GM19025 (cell line): ENCODE measurements around the gene HPGDS.
"Not testable (repeated sequence)": the region's sequence is repeated elsewhere in the genome, so short reads cannot be mapped to it uniquely, and the experiment has no call there.

Experiments used
- ATAC-seq: cut with Tn5 transposase; IDR thresholded peaks from one replicate; pipeline ENCODE4 v1.9.1; 2021; ENCODE audit warnings: mild to moderate bottlenecking, low read depth, moderate library complexity; ENCODE audit not compliant: unreplicated experiment

Gene HPGDS

GRCh38 chr4:94332983-94333590, 9.5 kb downstream of the HPGDS start:
- ATAC-seq = no peak

DNA sequence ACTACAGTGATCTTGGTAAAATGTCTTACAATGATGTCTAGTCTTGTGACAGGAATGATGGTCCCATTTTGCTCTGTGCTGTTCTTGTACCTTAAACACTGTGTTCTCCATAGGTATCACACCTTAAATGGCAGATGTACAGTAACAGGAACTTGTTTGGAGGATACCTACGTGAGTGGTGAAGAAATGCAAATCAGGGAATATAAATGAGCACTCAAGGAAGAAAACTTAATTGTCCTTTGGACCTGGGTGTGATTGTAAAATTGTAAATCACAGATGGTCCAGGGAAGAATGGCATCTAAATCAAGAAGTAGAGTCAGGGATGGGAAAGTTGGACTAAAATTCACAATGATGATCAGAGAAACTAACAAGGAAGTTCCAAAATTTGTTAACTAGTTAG, 12.7 kb downstream of the HPGDS start:
- no peak for ATAC-seq

DNA sequence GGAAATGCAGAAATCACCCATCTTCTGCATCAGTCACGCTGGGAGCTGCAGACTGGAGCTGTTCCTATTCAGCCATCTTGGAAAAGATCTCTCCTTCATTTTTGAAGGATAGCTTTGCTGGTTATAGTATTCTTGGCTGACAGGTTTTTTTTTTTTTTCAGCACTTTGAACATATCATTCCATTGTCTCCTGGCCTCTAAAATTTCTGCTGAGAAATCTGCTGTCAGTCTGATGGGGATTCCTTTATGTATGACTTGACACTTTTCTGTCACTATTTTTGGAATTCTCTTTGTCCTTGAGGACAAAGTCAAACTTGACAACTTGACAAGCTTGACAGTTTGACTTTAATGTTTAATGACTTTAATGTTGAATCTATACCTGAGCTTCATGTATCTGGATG, 16.8 kb downstream of the HPGDS start:
- no peak for ATAC-seq

DNA sequence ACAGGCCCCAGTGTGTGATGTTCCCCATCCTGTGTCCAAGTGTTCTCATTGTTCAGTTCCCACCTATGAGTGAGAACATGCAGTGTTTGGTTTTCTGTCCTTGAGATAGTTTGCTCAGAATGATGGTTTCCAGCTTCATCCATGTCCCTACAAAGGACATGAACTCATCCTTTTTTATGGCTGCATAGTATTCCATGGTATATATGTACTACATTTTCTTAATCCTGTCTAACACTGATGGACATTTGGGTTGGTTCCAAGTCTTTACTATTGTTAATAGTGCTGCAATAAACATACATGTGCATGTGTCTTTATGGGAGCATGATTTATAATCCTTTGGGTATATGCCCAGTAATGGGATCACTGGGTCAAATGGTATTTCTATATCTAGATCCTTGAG, 22.7 kb downstream of the HPGDS start:
- not testable (repeated sequence) for ATAC-seq

GRCh38 chr4:94307231-94307871, 35.3 kb downstream of the HPGDS start:
- no peak for ATAC-seq

- ATAC-seq = no peak
Measured at GRCh38 chr4:94306713-94307112, 35.9 kb downstream of the HPGDS start.

- no peak for ATAC-seq
Measured at GRCh38 chr4:94305466-94306225, 37.0 kb downstream of the HPGDS start.

DNA sequence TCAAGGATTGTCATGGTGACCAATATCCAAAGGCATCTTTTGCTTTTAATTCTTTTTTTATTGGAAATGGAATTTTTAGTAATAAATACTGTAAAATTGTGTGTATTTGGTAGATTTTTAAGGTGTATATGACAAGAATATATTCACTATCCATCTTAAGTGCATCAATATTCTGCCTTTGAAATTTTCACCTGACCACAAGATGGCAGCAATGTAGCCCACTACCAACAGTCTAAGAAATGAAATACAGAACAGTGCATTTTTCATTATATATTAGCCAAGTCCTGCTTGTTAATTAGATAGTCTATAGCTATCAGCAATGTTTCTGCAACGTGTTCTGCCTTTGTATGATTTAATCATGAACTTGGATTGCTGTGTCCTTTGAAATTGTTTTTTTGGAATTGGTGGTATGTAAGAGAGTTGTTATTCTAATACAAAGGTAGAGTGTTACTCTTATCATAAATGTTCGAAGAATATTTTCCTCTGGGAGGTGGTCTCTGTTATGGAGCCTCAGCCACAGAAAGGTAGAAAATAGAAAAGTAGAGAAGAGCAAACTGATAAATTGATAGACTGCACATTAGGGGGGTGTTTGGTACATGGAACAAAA, 38.2 kb downstream of the HPGDS start:
- ATAC-seq = no peak

- no peak for ATAC-seq
Measured at GRCh38 chr4:94302191-94302590, 40.4 kb downstream of the HPGDS start.

GRCh38 chr4:94298725-94299252, 43.8 kb downstream of the HPGDS start:
- no peak for ATAC-seq

GRCh38 chr4:94295473-94295872, 47.2 kb downstream of the HPGDS start:
- ATAC-seq = not testable (repeated sequence)

- not testable (repeated sequence) for ATAC-seq
Measured at GRCh38 chr4:94293981-94294380, 48.7 kb downstream of the HPGDS start.

GRCh38 chr4:94290245-94290644, 52.4 kb downstream of the HPGDS start:
- no peak for ATAC-seq

DNA sequence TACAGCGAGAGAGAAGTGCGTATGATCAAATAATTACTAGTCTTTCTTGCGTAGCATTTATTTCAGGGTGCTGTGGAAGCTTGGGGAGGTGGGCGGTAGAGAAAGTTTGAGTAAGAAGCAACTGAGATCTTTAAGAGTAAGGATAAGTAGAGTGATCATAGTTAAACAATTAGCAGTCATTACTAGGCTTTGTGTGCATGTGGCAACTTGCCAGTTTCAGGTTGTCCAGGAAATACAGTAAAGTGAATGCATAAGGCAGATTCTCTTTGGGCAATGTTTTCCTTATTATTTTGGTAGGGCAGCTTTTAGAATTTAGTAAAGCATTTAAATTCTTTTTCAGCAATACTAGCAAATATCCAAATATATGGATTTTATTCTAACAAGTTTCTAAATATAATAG, 57.0 kb downstream of the HPGDS start:
- no peak for ATAC-seq

GRCh38 chr4:94284889-94285288, 57.7 kb downstream of the HPGDS start:
- no peak for ATAC-seq

DNA sequence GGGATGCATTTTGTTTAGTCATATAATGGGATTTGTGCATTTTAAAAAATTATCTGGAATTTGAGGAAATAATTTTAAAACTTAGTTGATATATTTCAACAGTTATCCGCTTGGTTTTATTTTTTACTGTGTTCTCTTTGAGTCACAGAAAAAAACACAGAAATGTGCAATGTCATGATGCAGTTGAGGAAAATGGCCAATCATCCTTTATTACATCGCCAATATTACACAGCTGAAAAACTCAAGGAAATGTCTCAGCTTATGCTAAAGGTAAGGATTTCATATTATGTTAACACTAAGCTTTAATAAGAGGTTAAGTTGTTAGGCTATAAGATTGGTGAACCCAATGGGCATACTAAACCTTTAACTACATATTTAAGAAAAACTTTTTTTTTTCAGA, 63.9 kb downstream of the HPGDS start:
- no peak for ATAC-seq

DNA sequence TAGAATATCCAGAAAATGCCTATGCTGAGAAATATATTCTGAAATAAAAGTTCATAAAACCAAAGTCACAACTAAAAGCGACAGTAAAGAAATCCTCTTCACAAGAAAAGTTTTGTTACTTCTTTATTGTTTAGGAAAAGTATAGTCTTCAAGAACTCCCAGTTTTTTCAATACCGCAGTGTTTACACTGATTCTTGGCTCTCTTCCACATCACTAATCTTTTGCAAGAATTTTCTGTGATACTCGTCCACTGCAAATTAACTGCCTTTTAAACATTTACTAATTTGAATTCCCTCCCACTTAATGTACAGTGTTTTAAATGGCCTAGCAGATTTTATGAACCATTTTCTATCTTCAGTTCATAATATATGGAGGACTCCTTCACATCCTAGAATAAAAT, 65.1 kb downstream of the HPGDS start:
- ATAC-seq = no peak

GRCh38 chr4:94276204-94276603, 66.4 kb downstream of the HPGDS start:
- no peak for ATAC-seq

GRCh38 chr4:94274912-94275311, 67.7 kb downstream of the HPGDS start:
- ATAC-seq = no peak

GRCh38 chr4:94271248-94271647, 71.4 kb downstream of the HPGDS start:
- ATAC-seq = no peak

GRCh38 chr4:94267037-94267436, 75.6 kb downstream of the HPGDS start:
- no peak for ATAC-seq
